ENCODE measurements around the gene TMEM8B. TPM values are rescaled to one million over a fixed set of nuclear protein-coding genes. Genes with fewer than 3 reads are reported as not detected.

The TMEM8B gene, protein sequence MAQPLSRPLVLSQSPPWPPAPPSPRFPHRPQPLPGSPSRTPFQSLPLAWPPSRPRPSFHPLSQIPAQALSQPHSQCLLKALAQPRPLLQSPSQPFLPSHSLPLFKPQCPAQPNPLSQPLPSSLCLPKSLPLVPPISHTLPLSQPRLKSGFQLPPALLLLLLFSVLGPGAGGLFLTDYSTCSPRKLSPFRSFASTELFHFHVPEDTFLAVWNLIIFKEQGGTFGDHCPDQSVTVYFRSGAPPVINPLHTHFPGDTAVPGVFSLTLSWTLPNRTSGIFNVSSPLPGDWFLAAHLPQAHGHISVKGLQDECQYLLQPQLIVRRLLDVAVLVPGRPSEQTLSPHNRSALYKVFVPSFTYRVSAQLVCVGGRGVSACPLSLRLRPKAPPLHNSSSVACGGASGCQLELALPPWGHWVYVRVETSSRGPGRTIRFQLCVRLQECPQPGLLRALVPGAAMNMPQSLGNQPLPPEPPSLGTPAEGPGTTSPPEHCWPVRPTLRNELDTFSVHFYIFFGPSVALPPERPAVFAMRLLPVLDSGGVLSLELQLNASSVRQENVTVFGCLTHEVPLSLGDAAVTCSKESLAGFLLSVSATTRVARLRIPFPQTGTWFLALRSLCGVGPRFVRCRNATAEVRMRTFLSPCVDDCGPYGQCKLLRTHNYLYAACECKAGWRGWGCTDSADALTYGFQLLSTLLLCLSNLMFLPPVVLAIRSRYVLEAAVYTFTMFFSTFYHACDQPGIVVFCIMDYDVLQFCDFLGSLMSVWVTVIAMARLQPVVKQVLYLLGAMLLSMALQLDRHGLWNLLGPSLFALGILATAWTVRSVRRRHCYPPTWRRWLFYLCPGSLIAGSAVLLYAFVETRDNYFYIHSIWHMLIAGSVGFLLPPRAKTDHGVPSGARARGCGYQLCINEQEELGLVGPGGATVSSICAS
- total RNA-seq = 2.2 and 4.1 TPM in 2 replicates

DNA sequence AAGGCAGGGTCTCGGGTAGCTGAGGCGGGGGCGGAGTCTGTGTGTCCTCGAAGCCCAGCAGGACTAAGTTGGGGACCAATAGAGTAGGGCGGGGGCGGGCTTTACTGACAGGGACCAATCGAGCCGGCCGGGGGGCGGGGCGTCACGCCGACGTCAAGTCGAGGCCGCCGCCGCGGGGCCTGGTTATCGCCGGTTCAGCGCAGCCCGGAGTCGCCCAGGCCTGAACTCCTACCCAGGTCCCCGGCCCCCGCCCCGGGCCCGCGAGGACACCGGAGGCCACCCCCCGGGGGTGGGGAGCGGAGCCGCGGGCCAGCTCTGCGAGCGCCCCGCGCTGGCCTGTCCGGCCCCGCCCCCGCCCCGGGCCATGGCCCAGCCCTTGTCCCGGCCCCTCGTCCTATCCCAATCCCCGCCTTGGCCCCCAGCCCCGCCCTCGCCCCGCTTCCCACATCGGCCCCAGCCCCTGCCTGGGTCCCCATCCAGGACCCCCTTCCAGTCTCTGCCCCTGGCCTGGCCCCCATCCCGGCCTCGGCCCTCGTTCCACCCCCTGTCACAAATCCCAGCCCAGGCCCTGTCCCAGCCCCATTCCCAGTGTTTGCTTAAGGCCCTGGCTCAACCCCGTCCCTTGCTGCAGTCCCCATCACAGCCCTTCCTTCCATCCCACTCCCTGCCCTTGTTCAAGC is at the start of gene TMEM8B:
TSS of gene TMEM8B (plus strand) at position 145 of the 680 bp plus-strand sequence. CDS start at position 365, 220 bp downstream.

DNA sequence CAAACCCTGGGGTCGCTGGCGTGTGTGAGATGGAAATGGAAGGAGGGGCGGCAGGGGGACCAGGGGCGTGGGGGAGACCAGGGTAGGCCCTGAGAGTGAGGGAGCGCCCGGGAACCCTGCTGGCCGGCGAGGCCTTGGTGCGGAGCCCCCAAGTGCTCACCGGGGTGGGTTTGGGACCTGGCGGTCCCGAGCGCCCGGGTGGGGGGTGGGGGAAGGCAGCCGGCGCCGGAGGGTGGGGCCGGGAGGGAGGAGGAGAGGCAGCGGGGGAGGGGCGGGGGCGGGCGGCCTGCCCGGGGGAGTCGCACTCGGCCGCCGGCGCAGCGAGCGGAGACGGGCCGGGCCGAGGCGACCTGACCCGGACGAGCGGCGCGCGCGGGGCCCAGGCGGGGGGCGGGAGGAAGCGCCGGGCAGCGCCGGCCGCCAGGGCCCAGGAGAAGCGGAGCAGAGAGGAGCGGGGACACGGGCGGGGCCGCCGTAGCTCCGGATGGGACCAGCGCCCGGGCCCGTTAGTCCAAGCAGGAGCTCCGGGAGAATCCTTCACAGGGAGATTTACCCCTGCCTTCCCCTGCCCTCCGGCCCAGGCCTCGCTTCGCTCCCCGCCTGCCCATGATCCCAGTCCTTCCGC is 37.6 kb upstream of the TMEM8B start, which contains the start of gene NPR2:
TSS of gene NPR2 (plus strand) at position 295 of the 625 bp plus-strand sequence. CDS start 818 bp downstream, outside the sequence.

DNA sequence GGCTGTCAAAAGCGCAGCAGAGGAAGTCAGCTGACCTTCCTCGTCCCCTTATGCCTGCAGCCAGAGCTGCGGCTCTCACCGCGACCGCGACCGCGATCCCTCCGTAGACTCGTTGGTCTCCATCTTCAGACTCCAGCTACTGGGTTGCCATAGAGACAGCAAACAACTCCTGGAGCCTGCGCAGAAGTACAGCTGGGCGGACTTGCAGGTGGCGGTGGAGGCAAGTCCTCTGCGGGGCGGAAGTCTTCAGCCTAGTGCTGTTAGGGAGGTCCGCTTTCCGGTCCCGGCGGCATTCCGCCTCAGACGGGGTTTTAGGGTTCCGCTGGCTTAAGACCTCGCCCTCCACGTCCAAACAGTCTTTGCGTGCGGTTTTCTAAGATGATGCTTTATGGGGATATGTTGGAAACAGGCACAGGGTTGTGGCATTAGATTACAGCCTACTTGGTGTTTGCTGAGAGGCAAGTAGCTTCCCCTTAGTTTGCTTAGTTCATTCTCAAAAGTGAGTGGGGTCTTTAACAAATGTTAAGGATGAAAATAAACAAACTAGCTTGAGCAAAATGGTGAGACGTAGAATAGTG is 16.9 kb upstream of the TMEM8B start, which contains the start of gene SPAG8:
TSS of gene SPAG8 (minus strand) at position 238 of the 578 bp plus-strand sequence. CDS start at position 123, 115 bp downstream.

DNA sequence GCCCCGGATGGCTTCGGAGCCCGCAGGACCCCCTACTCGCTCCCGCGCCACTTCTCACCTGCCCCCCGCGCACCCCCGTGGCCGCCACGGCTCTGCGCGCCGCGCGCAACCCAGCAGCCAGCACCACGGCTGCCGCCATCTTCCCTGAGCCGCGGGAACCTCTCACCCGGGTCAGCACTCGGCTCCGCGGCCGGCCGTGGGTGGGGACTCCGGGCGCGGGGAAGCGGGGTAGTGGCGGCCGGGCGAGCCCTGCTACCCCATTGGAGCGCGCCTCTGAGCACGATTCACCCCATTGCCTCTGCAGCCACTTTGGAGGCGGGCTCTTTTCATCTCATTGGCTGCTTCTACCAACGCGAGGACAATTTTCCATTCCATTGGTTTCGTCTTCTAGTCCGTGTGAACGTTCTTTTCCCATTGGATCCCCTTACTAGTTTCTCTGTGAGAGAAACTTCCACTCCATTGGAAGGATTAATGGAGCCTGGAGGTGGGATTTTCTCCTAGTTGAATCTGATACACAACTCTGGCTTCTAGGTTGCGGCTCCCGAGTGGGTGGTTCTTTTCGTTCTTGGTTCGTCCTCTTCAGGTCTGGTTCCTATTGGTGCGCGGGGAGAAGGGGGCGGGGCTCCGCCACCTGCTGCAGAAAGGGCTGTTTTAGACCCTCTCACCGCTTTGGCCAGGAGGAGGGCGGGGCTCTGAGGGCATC is 14.0 kb upstream of the TMEM8B start, which contains the start of gene HINT2:
TSS of gene HINT2 (minus strand) at position 202 of the 703 bp plus-strand sequence. CDS start at position 139, 63 bp downstream.

DNA sequence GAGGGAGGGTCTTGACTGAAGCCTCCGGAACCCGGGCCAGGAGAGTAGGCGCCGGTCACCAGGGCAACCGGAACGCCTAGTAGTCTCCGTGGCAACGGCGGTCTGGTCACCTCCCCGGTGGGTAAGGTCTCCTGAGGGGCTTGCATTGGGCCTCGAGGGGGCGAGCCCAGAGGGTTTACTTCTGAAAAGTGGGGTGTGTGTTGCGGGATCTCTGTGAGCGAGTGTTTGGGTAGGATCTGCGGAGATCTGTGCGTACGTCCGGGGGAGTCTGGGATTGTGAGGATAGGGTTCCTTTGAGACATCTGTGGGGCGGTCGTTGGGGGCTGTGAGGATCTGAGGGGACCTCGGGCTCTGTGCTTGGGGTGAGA is 328 bp upstream of the TMEM8B start, which contains the start of gene FAM221B:
TSS of gene FAM221B (minus strand) at position 17 of the 368 bp plus-strand sequence. CDS start 2,571 bp downstream, outside the sequence.

DNA sequence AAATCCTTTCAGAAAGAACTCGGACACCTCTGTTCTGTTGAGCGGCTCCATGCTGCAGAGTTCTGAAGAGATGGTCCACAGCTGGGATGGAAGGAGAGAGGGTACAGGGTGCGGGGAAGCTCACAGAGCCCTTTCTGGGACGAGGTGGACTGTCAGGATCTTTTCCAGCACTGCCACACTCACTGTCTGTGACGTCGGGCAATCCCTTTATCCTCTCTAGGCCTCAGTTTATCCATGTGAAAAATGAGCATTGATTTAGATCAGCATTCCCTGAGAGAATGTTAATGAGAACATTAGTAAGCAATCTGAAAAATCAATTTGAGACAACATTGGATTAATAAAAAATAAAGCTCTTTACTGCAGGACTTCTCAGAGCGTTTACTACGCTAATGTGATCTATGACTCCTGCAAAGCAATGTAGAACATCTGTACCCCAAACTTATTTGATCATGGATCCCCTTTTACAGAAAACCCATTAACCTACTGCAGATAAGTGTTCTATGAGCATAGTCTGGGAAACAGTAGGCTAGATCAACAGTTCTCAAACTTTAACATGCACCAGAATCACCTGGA is 41.4 kb downstream of the TMEM8B start, which contains the start of gene OR13J1:
TSS of gene OR13J1 (minus strand) at position 51 of the 573 bp plus-strand sequence. CDS start at position 51, 0 bp downstream.

DNA sequence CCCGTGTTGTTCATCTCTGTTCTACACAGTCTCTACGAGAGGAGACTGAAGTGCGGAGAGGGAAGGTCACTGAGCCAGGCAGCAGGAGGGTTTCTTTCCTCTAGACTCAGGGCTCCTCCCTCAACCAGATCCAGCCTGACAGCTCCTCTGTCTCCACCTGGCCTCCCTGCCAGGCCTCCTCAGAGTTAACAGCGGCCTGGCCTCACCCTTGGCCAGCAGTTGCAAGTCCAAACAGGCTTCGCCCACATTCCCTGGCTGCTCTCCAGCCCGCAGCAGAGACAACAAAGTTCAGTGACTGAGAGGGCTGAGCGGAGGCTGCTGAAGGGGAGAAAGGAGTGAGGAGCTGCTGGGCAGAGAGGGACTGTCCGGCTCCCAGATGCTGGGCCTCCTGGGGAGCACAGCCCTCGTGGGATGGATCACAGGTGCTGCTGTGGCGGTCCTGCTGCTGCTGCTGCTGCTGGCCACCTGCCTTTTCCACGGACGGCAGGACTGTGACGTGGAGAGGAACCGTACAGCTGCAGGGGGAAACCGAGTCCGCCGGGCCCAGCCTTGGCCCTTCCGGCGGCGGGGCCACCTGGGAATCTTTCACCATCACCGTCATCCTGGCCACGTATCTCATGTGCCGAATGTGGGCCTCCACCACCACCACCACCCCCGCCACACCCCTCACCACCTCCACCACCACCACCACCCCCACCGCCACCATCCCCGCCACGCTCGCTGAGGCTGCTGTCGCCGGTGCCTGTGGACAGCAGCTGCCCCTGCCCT is 77.1 kb downstream of the TMEM8B start, which contains the start of gene HRCT1:
TSS of gene HRCT1 (plus strand) at position 291 of the 768 bp plus-strand sequence. CDS start at position 377, 86 bp downstream.

DNA sequence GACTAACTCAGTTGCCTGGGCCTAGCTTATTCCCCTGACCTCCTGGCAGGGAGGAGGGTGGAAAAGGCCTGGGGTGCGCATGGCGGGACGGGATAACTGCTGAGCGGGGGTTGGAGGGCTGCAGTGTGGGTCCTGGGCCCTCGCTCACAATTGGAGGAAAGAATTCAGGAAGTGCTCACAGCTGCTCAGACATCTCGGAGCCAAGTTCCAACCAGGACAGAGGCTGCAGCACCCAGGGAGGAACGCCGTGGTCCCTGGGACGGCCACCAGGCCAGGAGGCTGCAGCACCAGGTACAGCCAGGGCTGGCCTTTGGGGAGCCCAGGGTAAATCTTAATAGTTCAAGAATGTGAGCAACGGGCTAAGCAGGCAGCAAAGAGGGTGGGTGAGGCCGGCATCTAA is 80.2 kb downstream of the TMEM8B start, which contains the start of gene SPAAR:
TSS of gene SPAAR (plus strand) at position 217 of the 400 bp plus-strand sequence. CDS start 974 bp downstream, outside the sequence.

Other genes starting within 250 kb of the TMEM8B start
- gene TESK1, start 224.0 kb upstream of the TMEM8B start, total RNA-seq = 10.2 and 13.1 TPM in 2 replicates
- 0.87 and 1.2 TPM in 2 replicates for gene CD72, start 210.8 kb upstream of the TMEM8B start, total RNA-seq
- gene SIT1, start 178.3 kb upstream of the TMEM8B start, total RNA-seq = not detected in 2 replicates
- 11,544 and 12,668 TPM in 2 replicates for gene RMRP, start 171.2 kb upstream of the TMEM8B start, total RNA-seq
- 23.6 and 24.0 TPM in 2 replicates for gene CCDC107, start 170.9 kb upstream of the TMEM8B start, total RNA-seq
- gene ARHGEF39, start 164.0 kb upstream of the TMEM8B start, total RNA-seq = 0.87 and 4.4 TPM in 2 replicates
- 0.44 and 8.6 TPM in 2 replicates for gene CA9, start 155.3 kb upstream of the TMEM8B start, total RNA-seq
- 1,069 and 1,713 TPM in 2 replicates for gene TPM2, start 139.3 kb upstream of the TMEM8B start, total RNA-seq
- gene TLN1, start 97.0 kb upstream of the TMEM8B start, total RNA-seq = 584 and 593 TPM in 2 replicates
- 84.7 and 90.6 TPM in 2 replicates for gene CREB3, start 96.6 kb upstream of the TMEM8B start, total RNA-seq
- gene GBA2, start 80.0 kb upstream of the TMEM8B start, total RNA-seq = 27.0 and 27.5 TPM in 2 replicates
- gene RGP1, start 79.9 kb upstream of the TMEM8B start, total RNA-seq = 11.1 and 12.6 TPM in 2 replicates
- 0.62 TPM in 1 of 2 replicates, not detected in the other for gene MSMP, start 75.0 kb upstream of the TMEM8B start, total RNA-seq
- 27.6 and 32.1 TPM in 2 replicates for gene NPR2, start 37.6 kb upstream of the TMEM8B start, total RNA-seq
- 0.75 and 1.3 TPM in 2 replicates for gene SPAG8, start 17.0 kb upstream of the TMEM8B start, total RNA-seq
- gene HINT2, start 14.2 kb upstream of the TMEM8B start, total RNA-seq = 18.6 and 25.8 TPM in 2 replicates
- not detected in 2 replicates for gene FAM221B, start 496 bp upstream of the TMEM8B start, total RNA-seq
- gene OR13J1, start 41.2 kb downstream of the TMEM8B start, total RNA-seq = not detected in 2 replicates
- gene HRCT1, start 77.0 kb downstream of the TMEM8B start, total RNA-seq = 0.11 and 0.25 TPM in 2 replicates
- under 0.01 TPM in 1 of 2 replicates, not detected in the other for gene SPAAR, start 80.3 kb downstream of the TMEM8B start, total RNA-seq
- 0.12 and 0.22 TPM in 2 replicates for gene OR2S2, start 128.9 kb downstream of the TMEM8B start, total RNA-seq
- gene RECK, start 207.7 kb downstream of the TMEM8B start, total RNA-seq = 27.6 and 45.2 TPM in 2 replicates